Occipital lobe (tissue), 2 donors: ENCODE measurements around the gene BBS10. TPM values are rescaled to one million over a fixed set of nuclear protein-coding genes. Genes with fewer than 3 reads are reported as not detected.
"Not testable (repeated sequence)": the region's sequence is repeated elsewhere in the genome, so short reads cannot be mapped to it uniquely, and the experiment has no call there.

Experiments
- DNase-seq: peaks from one replicate; lab custom pipeline; 2025; lab: John Stamatoyannopoulos, UW
- total RNA-seq: library from RNA; depleted of rRNA; stranded (reverse); fragments of >200 nt; gene quantifications from one replicate; pipeline ENCODE4 v1.2.3, GENCODE V29; 2014

Gene BBS10
- 44.3 TPM for total RNA-seq

- peak; percentile 93 for DNase-seq
Observed at GRCh38 chr12:76348079-76348901, at the start of gene BBS10. BBS10 (minus strand) TSS chr12:76348415; CDS start chr12:76348358, 57 bp downstream.

GRCh38 chr12:76391461-76391860 is 43.2 kb upstream of the BBS10 start:
- no peak for DNase-seq

- DNase-seq, result no peak
Observed at GRCh38 chr12:76387614-76388013, 39.4 kb upstream of the BBS10 start.

DNA sequence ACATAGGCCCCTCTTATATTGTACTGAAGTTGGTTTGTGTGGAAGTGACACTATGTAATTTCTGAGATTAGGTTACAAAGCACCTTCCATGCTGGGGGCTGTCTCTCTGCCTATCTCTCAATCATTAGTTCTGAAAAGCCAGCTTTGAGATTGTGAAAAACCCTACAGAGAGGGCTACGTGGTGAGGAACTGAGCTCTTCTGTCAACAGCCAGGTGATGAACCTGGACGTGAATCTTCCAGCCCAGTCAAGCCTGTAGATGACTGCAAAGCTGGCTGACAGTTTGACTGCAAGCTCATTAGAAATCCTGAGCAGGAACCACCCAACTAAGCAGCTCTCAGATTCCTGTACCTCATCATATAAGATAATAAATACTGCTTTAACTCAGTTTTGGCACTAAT is 36.3 kb upstream of the BBS10 start:
- DNase-seq, result no peak

DNA sequence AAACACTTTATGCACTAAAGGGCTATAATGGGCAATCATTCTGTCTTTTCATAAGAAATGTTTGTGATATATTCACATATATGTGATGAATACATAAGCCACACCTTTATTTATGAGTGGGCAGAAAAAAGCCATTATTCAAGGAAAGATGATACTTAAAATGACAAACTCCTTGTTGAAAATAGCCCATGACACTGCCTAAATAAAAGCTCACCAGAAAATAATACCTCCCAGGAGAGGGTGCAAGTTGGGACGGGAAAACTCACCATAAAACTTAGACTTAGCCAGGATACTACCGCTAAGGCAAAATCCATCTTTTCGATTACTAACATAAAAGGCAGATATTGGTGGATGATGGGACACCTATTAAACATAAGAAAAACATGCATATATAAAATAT is 35.8 kb upstream of the BBS10 start:
- DNase-seq, result no peak

DNA sequence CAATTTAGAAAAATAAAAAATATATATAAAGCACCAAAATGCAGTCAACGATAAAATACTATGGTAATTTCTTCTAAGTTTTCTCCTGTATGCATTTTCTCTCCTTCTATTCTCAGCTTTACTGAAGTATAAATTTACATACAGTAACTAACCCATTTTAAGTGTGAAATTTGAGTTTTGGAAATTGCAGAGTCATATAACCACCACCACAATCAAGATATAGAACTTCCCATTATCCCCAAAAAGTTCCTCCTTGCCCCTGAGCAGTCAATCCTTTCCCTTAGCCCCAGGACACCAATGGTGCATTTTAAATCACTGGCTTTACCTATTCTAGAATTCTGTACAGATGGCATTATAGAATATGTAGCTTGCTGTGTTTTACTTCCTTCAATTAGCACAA is 31.0 kb upstream of the BBS10 start:
- no peak for DNase-seq

DNA sequence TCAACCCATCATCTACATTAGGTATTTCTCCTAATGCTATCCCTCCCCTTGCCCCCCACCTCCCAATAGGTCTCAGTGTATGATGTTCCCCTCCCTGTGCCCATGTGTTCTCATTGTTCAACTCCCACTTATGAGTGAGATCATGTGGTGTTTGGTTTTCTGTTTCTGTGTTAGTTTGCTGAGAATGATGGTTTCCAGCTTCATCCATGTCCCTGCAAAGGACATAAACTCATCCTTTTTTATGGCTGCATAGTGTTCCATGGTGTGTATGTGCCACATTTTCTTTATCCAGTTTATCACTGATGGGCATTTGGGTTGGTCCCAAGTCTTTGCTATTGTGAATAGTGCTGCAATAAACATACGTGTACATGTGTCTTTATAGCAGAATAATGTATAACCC is 28.7 kb upstream of the BBS10 start:
- not testable (repeated sequence) for DNase-seq

- DNase-seq, result no peak
Observed at GRCh38 chr12:76375939-76376338, 27.7 kb upstream of the BBS10 start.

DNA sequence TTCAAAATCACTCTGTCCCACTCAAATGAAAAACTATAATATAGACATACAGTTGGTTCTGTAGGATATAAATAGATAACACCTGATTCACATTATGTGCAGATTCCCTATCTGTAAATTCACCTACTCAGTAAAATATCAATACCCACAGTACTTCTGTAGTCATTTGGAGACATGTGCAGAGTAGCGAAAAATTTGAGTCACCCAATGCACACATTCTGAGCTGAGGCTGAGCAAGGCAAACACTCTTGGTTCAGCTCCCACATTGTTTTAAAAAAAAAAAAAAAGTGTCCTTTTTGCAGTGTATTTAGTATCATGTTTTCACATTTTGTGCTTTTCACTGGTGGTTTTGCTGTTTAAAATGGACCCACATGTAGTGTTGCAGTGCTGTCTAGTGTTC is 27.3 kb upstream of the BBS10 start:
- DNase-seq, result no peak

GRCh38 chr12:76374386-76375020 is 26.3 kb upstream of the BBS10 start:
- no peak for DNase-seq

- no peak for DNase-seq
Observed at GRCh38 chr12:76368230-76368629, 20.0 kb upstream of the BBS10 start.

DNA sequence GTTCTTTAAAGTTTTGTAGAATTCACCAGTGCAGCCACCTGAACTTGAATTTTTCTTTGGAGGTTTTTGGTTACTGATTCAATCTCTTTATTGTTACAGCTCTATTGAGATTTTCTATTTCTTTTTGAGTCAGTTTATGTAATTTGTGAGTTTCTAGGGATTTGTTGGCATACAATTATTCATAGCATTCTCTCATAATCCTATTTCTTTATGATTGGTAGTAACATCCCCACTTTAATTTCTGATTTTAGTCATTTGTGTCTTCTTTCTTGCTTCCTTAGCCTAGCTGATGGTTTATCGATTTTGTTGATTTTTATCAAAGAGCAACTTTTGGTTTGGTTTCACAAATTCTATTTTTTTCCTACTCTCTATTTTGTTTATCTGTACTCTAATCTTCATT is 17.9 kb upstream of the BBS10 start:
- no peak for DNase-seq

DNA sequence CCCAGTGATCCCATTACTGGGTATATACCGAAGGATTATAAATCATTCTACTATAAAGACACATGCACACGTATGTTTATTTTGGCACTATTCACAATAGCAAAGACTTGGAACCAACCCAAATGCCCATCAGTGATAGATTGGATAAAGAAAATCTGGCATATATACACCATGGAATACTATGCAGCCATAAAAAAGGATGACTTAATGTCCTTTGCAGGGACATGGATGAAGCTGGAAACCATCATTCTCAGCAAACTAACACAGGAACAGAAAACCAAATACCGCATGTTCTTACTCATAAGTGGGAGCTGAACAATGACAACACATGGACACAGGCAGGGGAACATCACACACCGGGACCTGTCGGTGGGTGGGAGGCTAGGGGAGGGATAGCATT is 15.9 kb upstream of the BBS10 start:
- DNase-seq, result not testable (repeated sequence)

DNA sequence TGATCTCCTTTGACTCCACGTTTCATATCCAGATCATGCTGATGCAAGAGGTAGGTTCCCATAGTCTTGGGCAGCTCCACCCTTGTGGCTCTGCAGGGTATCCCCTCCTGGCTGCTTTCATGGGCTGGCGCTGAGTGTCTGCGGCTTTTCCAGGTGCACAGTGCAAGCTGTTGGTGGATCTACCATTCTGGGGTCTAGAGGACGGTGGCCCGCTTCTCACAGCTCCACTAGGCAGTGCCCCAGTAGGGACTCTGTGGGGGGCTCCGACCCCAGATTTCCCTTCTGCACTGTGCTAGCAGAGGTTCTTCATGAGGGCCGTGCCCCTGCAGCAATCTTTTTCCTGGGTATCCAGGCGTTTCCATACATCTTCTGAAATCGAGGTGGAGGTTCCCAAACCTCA is 12.1 kb upstream of the BBS10 start:
- no peak for DNase-seq

GRCh38 chr12:76356071-76356470 is 7.9 kb upstream of the BBS10 start:
- no peak for DNase-seq

DNA sequence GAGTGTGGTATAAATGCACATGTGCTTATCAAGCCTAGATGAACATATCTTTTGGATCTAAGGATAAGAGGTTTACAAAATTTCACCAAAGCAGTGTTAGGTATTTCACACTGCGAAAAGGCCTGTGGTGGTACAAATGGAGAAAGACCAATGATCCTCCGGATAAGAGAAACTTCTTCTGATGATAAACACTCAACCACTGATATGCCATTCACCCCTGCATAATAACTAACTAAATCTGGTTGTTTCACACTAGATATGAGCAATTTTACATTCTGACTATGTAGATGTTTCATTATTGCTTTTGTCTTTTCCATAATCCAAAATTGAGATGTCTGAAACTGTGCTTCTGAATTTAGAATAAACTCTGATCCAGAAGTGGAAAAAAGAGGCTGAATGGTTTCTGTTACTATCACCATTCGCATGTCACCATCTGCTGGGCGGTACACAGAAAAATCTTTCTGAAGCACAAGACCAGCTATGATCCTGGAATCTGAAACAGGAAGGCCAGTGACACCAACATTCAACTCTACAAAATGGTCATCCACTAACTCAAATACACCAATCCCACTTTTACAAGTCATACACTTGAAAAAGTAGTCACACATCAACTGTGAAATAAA is 1.3 kb downstream of the BBS10 start:
- DNase-seq, result peak; percentile 9

GRCh38 chr12:76346236-76346635 is 2.0 kb downstream of the BBS10 start:
- DNase-seq, result no peak

GRCh38 chr12:76345569-76345968 is 2.6 kb downstream of the BBS10 start:
- no peak for DNase-seq

DNA sequence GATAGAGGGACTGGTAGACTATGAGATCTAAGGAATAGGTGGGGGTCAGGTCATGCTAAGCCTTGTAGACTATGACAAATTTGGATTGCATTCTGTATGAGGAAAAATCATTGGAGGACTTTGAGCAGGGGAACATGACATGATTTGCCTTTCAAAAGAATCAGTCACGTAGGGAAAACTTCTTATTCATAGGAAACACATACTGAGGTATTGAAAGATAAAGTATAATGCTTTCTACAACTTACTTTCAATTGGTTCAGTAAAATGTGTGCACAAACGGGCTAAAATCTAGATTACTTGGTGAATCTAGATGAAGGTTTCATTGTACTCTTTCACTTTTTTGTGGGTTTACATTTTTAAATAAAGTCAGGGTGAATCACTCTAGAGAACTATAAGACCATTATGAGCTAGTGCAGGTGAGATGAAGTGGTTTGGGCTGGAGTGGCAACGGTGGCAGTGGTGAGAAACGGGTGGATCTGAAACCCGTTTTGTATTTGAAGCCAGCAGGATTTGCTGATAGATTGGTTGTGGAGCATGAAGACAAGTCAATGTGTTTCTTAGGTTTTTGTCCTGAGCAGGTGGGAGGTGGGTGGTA is 6.7 kb downstream of the BBS10 start:
- no peak for DNase-seq

- DNase-seq, result no peak
Observed at GRCh38 chr12:76340680-76341435, 7.4 kb downstream of the BBS10 start.

- DNase-seq, result no peak
Observed at GRCh38 chr12:76337583-76337982, 10.6 kb downstream of the BBS10 start.

DNA sequence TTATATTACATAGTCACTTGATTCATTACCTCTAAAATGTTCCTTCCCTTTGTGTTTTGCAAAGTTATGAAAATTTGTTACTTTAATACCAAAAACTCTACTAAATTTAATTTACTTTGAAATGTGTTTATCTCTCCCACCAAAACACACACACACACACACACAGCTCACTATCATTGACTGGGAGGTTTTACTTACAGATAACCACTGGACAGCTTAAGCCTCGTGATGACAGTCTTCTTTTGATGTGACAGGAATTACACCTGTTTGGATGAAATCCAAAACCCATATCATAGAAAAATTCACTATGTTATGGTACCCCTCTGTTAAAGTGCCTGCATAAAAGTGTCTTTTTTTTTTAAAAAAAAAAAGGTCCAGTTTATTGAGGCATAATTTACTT is 15.6 kb downstream of the BBS10 start:
- no peak for DNase-seq
